K562 (cell line): Measurements from ENCODE around the gene DCTD. TPM values are rescaled to one million over a fixed set of nuclear protein-coding genes. Genes with fewer than 3 reads are reported as not detected.

Experiments
- ATAC-seq: fragments of 200-7000 bp; cut with Tn5 transposase; 3 replicates; pipeline ENCODE4 v1.9.1; 2020; ENCODE audit warnings: moderate library complexity
- BruUV-seq: library from RNA; stranded (reverse); fragments of 400-500 nt; replicated peaks from 2 replicates; lab custom pipeline; 2021; lab: Mats Ljungman, UMichigan
- CTCF ChIA-PET: fragments of 300-600 bp; formaldehyde crosslinking; extraction: SDS; loops from one replicate; lab custom pipeline; 2021; ENCODE audit warnings: low intra/inter-chr PET ratio; lab: Yijun Ruan, JAX
- POLR2A ChIA-PET: fragments of 300-600, 350-650 bp; sonication (Branson Sonifier 250); formaldehyde crosslinking; extraction: SDS; loops from one replicate; lab custom pipeline; 2021; ENCODE audit warnings: antibody characterized with exemption, inconsistent platforms; lab: Yijun Ruan, JAX
- DNase-seq, 4 experiments: peaks; one replicate each; pipeline versions ENCODE4 v3.0.0 to v3.0.0-alpha.2; 2011 to 2018; ENCODE audit warnings: low spot score in 3 of 4, mixed read lengths in 3 of 4; ENCODE audit errors: extremely low read depth in 1 of 4
- FAIRE-seq: peaks from 2 replicates; lab custom pipeline; 2011; peaks lifted over from hg19 to GRCh38; lab: Jason Lieb, UNC
- H2AFZ ChIP-seq: 2 replicates; pipeline ENCODE4 v1.6.0; 2011; ENCODE audit warnings: low read depth, low read length, control low read depth, inconsistent platforms
- H3K27ac ChIP-seq: fragments of 200-600 bp; 3 replicates; pipeline ENCODE4 v1.8.0; 2011; ENCODE audit warnings: low read depth, mild to moderate bottlenecking, control low read depth, inconsistent platforms, low read length, moderate library complexity, mixed read lengths; ENCODE audit errors: extremely low read depth
- H3K27me3 ChIP-seq, 2 experiments: fragments of 300-600 bp in 1 of 2; 2 replicates in 1 of 2; 3 replicates in 1 of 2; pipeline versions ENCODE4 v1.6.0 to v1.8.0; 2011; ENCODE audit warnings: inconsistent platforms in 2 of 2, low read length in 2 of 2, mild to moderate bottlenecking in 1 of 2, mixed read lengths in 1 of 2, moderate library complexity in 1 of 2; ENCODE audit not compliant: control insufficient read depth in 2 of 2, insufficient read depth in 2 of 2
- H3K36me3 ChIP-seq: fragments of 300-600 bp; 3 replicates; pipeline ENCODE4 v1.8.0; 2011; ENCODE audit warnings: mild to moderate bottlenecking, low read length, inconsistent platforms; ENCODE audit not compliant: control insufficient read depth, insufficient read depth
- H3K4me1 ChIP-seq, 2 experiments: fragments of 200-600 bp in 1 of 2; replicated peaks in 1 of 2; 2 replicates in 1 of 2; 3 replicates in 1 of 2; pipeline versions ENCODE4 v1.5.1 to v1.8.0; 2011; ENCODE audit warnings: inconsistent platforms in 2 of 2, low read length in 2 of 2, mild to moderate bottlenecking in 1 of 2, mixed read lengths in 1 of 2, moderate library complexity in 1 of 2; ENCODE audit not compliant: control insufficient read depth in 2 of 2, insufficient read depth in 2 of 2
- H3K4me2 ChIP-seq: 2 replicates; pipeline ENCODE4 v1.6.1; 2011; ENCODE audit warnings: low read length, control low read depth, inconsistent platforms, mixed read lengths; ENCODE audit not compliant: insufficient read depth
- H3K4me3 ChIP-seq: fragments of 200-600 bp; sonication (generic), shearing (Covaris generic); 2 replicates; pipeline ENCODE4 v1.5.1; 2016; ENCODE audit warnings: control low read depth, inconsistent platforms
- H3K79me2 ChIP-seq: fragments of 200-600 bp; 3 replicates; pipeline ENCODE4 v1.8.0; 2011; ENCODE audit warnings: low read length, inconsistent platforms; ENCODE audit not compliant: control insufficient read depth, insufficient read depth
- H3K9ac ChIP-seq, 2 experiments: 2 replicates each; pipeline versions ENCODE4 v1.6.0 to v1.6.1; 2011; ENCODE audit warnings: low read depth in 2 of 2, low read length in 2 of 2, control low read depth in 1 of 2, inconsistent platforms in 1 of 2, mild to moderate bottlenecking in 1 of 2, mixed read lengths in 1 of 2; ENCODE audit not compliant: insufficient read depth in 1 of 2
- H3K9me1 ChIP-seq: one replicate; pipeline ENCODE4 v1.6.0; 2011; ENCODE audit warnings: inconsistent platforms, mild to moderate bottlenecking, low read length, moderate library complexity; ENCODE audit not compliant: control insufficient read depth, insufficient read depth
- H3K9me3 ChIP-seq: replicated peaks from 2 replicates; pipeline ENCODE4 v1.5.1; 2011; ENCODE audit warnings: low read depth, low read length, inconsistent platforms; ENCODE audit not compliant: control insufficient read depth, insufficient read depth
- H4K20me1 ChIP-seq: replicated peaks from 2 replicates; pipeline ENCODE4 v1.6.1; 2011; ENCODE audit warnings: low read length, inconsistent platforms, mixed read lengths; ENCODE audit not compliant: control insufficient read depth, insufficient read depth
- ATF1 ChIP-seq, 2 experiments: fragments of 450-650 bp in 1 of 2; IDR thresholded peaks; 2 replicates each; pipeline ENCODE4 v1.6.1; 2016; ENCODE audit warnings: missing compliant biosample characterization in 1 of 2, missing genetic modification characterization in 1 of 2
- ATF3 ChIP-seq, 2 experiments: fragments of 450-650 bp in 1 of 2; sonication (generic) in 1 of 2; formaldehyde crosslinking in 1 of 2; IDR thresholded peaks in 1 of 2; conservative IDR thresholded peaks in 1 of 2; 2 replicates each; pipeline versions ENCODE4 v1.6.1 to v1.8.1; 2016 to 2023; ENCODE audit warnings: mild to moderate bottlenecking in 2 of 2, moderate library complexity in 2 of 2, inconsistent platforms in 1 of 2, missing genetic modification reagents in 1 of 2
- CREB1 ChIP-seq, 2 experiments: sonication (generic) in 1 of 2; formaldehyde crosslinking in 1 of 2; IDR thresholded peaks; 2 replicates each; pipeline versions ENCODE4 v1.6.1 to v1.8.0; 2012 to 2022; ENCODE audit warnings: inconsistent platforms in 1 of 2, mild to moderate bottlenecking in 1 of 2, missing genetic modification reagents in 1 of 2, moderate library complexity in 1 of 2
- CREM ChIP-seq: IDR thresholded peaks from 2 replicates; pipeline ENCODE4 v1.6.1; 2014; ENCODE audit warnings: antibody characterized with exemption, low read depth
- NR0B1 ChIP-seq: fragments of 450-650 bp; IDR thresholded peaks from one replicate; pipeline ENCODE4 v1.6.1; 2018; ENCODE audit warnings: mild to moderate bottlenecking, moderate library complexity; ENCODE audit not compliant: partially characterized antibody
- TFE3 ChIP-seq: fragments of 450-650 bp; formaldehyde crosslinking; IDR thresholded peaks from 2 replicates; pipeline ENCODE4 v1.4.0; 2020; ENCODE audit warnings: mild to moderate bottlenecking, mixed read lengths
- WGBS: fragments of 100-300 bp; shearing (Covaris generic); methylation state at CpG from one replicate; pipeline ENCODE4 v1.1.6; 2016; ENCODE audit warnings: low coverage, mixed read lengths; ENCODE audit not compliant: insufficient coverage; ENCODE audit errors: missing lambda C conversion rate; 5-methylcytosine and 5-hydroxymethylcytosine counted together
- in situ Hi-C: fragments of 300-500 bp; cut with MboI; formaldehyde crosslinking; loops from 4 replicates; pipeline ENCODE4 v1.15.0; 2018; ENCODE audit warnings: inconsistent platforms, mixed read lengths
- intact Hi-C: fragments of 100-400 bp; cut with micrococcal nuclease; formaldehyde crosslinking; loops from 2 replicates; pipeline ENCODE4 v1.14.2; 2022
- polyA plus RNA-seq, 8 experiments: library from polyadenylated mRNA; depleted of rRNA in 4 of 8; stranded (reverse) in 5 of 8; unstranded in 3 of 8; fragments of >200 nt; fragmentation: Nextera tagmentation in 2 of 8; fragmentation: Illumina TruSeq in 1 of 8; extraction: Ambion mirVana in 2 of 8; extraction: Trizol in 1 of 8; gene quantifications; 2 replicates each; pipeline versions ENCODE4 v1.2.1 to v1.2.3, GENCODE V29; 2011 to 2014; ENCODE audit warnings: inconsistent platforms in 1 of 8, missing spikeins in 1 of 8
- total RNA-seq, 7 experiments: library from RNA; depleted of rRNA in 6 of 7; stranded (reverse); fragments of >200 nt in 6 of 7; fragmentation: Illumina TruSeq in 2 of 7; extraction: Trizol in 2 of 7; gene quantifications; 2 replicates each; pipeline versions ENCODE4 v1.2.1 to v1.2.3, GENCODE V29; 2011 to 2021; ENCODE audit warnings: low replicate concordance in 1 of 7

The DCTD gene
- total and polyA plus RNA-seq, 9 of the 15 experiments (the other 6 are each of a cell fraction or from before 2014, with no cell fraction given) = 38.7 to 114 (median 76.5) TPM

- H3K9ac ChIP-seq = no peak overlapping the region
- TF ChIP-seq ATF3 (IDR thresholded peaks at IDR 0.05) (peak; percentile 17; the same call in 1 of the 2 replicates), ATF3 (CRISPR knock-in tag; conservative IDR thresholded peaks at IDR 0.05) (no peak), ATF1 (CRISPR knock-in tag; IDR thresholded peaks at IDR 0.05) (no peak), ATF1 (tag; IDR thresholded peaks at IDR 0.05) (peak; percentile 85), NR0B1 (no peak), CREM (peak; percentile 70), TFE3 (CRISPR knock-in tag) (no peak), CREB1 (IDR thresholded peaks at IDR 0.05) (peak; percentile 48; the same call in 1 of the 2 replicates), CREB1 (CRISPR knock-in tag; IDR thresholded peaks at IDR 0.05) (no peak)
- H3K4me2 ChIP-seq = no peak overlapping the region
- CTCF ChIA-PET = no interaction called here
- no peak overlapping the region for H2AFZ ChIP-seq
- H3K79me2 ChIP-seq = no peaks in the 10 kb centered on the region
- ATAC-seq (no peak), FAIRE-seq (no peak), DNase-seq (no peak)
- no peaks in the 10 kb centered on the region for H3K9me3 ChIP-seq
- no peaks in the 10 kb centered on the region for H3K9me1 ChIP-seq
- intact Hi-C loops (no loop called here), in situ Hi-C loops (no loop called here)
- H3K27ac ChIP-seq = no peak overlapping the region
- no peaks in the 10 kb centered on the region; a peak in 1 of 5 replicates for H3K4me1 ChIP-seq
- H3K27me3 ChIP-seq = peaks cover 25 to 92% of the 10 kb centered on the region in 2 experiments
- BruUV-seq = no TSS peak
- POLR2A ChIA-PET = no interaction called here
- H3K4me3 ChIP-seq = no peak overlapping the region
- no peaks in the 10 kb centered on the region for H4K20me1 ChIP-seq
- no peaks in the 10 kb centered on the region for H3K36me3 ChIP-seq
- WGBS = under 1% methylated on average over 11 of the region's 11 CpGs
These were observed 75.0 kb downstream of the DCTD start for GRCh38 chr4:182842104-182842600.
